B cell (primary cell): Measurements from ENCODE around the gene LMNTD1. TPM values are rescaled to one million over a fixed set of nuclear protein-coding genes. Genes with fewer than 3 reads are reported as not detected.

ENCODE experiments used
- ATAC-seq: fragments of 200-7000 bp; cut with Tn5 transposase; one replicate; pipeline ENCODE4 v1.10.0; 2021; ENCODE audit warnings: low read depth, mild to moderate bottlenecking, moderate number of reproducible peaks, moderate library complexity
- CTCF ChIA-PET: fragments of 350-600 bp; sonication (Branson Sonifier 250); formaldehyde crosslinking; loops from one replicate; lab custom pipeline; 2021; ENCODE audit warnings: antibody characterized with exemption, inconsistent platforms; lab: Charles Lee
- POLR2A ChIA-PET: fragments of 350-600 bp; sonication (Branson Sonifier 250); formaldehyde crosslinking; loops from one replicate; lab custom pipeline; 2021; ENCODE audit warnings: antibody characterized with exemption; lab: Charles Lee
- DNase-seq: peaks from one replicate; pipeline ENCODE4 v3.0.0; 2013
- H2AFZ ChIP-seq: 2 replicates; pipeline ENCODE4 v1.6.1; 2012; ENCODE audit warnings: mild to moderate bottlenecking, low read depth, low read length; ENCODE audit not compliant: insufficient read depth, poor library complexity, severe bottlenecking
- H3K27ac ChIP-seq, 2 donors: 1 replicate in 1 of 2; 2 replicates in 1 of 2; pipeline ENCODE4 v1.5.1; 2012 to 2013; ENCODE audit warnings: low read length in 2 of 2, mild to moderate bottlenecking in 2 of 2, moderate library complexity in 1 of 2
- H3K27me3 ChIP-seq, 4 experiments: fragments of 200-600 bp in 1 of 4; sonication (generic) in 1 of 4; replicated peaks in 1 of 4; 1 replicate in 2 of 4; 2 replicates in 2 of 4; pipeline versions ENCODE4 v1.6.1 to v1.7.0; 2013 to 2016; ENCODE audit warnings: low read length in 3 of 4, mild to moderate bottlenecking in 2 of 4, mixed read lengths in 1 of 4, moderate library complexity in 1 of 4; ENCODE audit not compliant: insufficient read depth in 4 of 4, control insufficient read depth in 3 of 4; ENCODE audit errors: control extremely low read depth in 1 of 4
- H3K36me3 ChIP-seq, 2 experiments: replicated peaks in 1 of 2; 1 replicate in 1 of 2; 2 replicates in 1 of 2; pipeline versions ENCODE4 v1.6.1 to v1.7.1; 2013; ENCODE audit warnings: low read length in 1 of 2; ENCODE audit not compliant: insufficient read depth in 2 of 2, control insufficient read depth in 1 of 2; ENCODE audit errors: control extremely low read depth in 1 of 2, extremely low read depth in 1 of 2
- H3K4me1 ChIP-seq, 2 donors: fragments of 200-600 bp in 1 of 2; sonication (generic) in 1 of 2; 1 replicate in 1 of 2; 2 replicates in 1 of 2; pipeline versions ENCODE4 v1.5.1 to v1.6.1; 2013 to 2017; ENCODE audit warnings: low read length in 2 of 2; ENCODE audit not compliant: control insufficient read depth in 2 of 2, insufficient read depth in 2 of 2
- H3K4me2 ChIP-seq: replicated peaks from 2 replicates; pipeline ENCODE3; 2012; ENCODE audit warnings: mild to moderate bottlenecking, low read depth, low read length; ENCODE audit not compliant: poor library complexity, severe bottlenecking
- H3K4me3 ChIP-seq, 5 experiments: fragments of 200-600 bp in 1 of 5; sonication (generic) in 1 of 5; 1 replicate in 3 of 5; 2 replicates in 2 of 5; pipeline versions ENCODE4 v1.5.1 to v1.7.0; 2011 to 2016; ENCODE audit warnings: low read length in 4 of 5, mild to moderate bottlenecking in 4 of 5, low read depth in 2 of 5, control low read depth in 1 of 5, moderate library complexity in 1 of 5; ENCODE audit not compliant: insufficient read depth in 1 of 5; ENCODE audit errors: control extremely low read depth in 1 of 5, extremely low read depth in 1 of 5
- H3K79me2 ChIP-seq: fragments of 200-600 bp; sonication (generic); one replicate; pipeline ENCODE4 v1.6.0; 2016; ENCODE audit warnings: low read length; ENCODE audit not compliant: control insufficient read depth, insufficient read depth
- H3K9ac ChIP-seq: fragments of 200-600 bp; sonication (generic); 2 replicates; pipeline ENCODE4 v1.6.1; 2017; ENCODE audit warnings: mild to moderate bottlenecking, low read length, moderate library complexity
- H3K9me3 ChIP-seq, 3 donors: one replicate each; pipeline versions ENCODE4 v1.6.1 to v1.7.1; 2013; ENCODE audit warnings: low read length in 2 of 3; ENCODE audit not compliant: control insufficient read depth in 2 of 3, insufficient read depth in 1 of 3; ENCODE audit errors: control extremely low read depth in 1 of 3
- H4K20me1 ChIP-seq: 2 replicates; pipeline ENCODE4 v1.6.0; 2012; ENCODE audit warnings: mild to moderate bottlenecking, low read length; ENCODE audit not compliant: insufficient read depth, control insufficient read depth, poor library complexity, severe bottlenecking
- H3K27ac Mint-ChIP-seq: one replicate; pipeline ENCODE4 v1.8.0; 2021; ENCODE audit warnings: mixed read lengths
- H3K27me3 Mint-ChIP-seq: one replicate; pipeline ENCODE4 v1.8.0; 2021; ENCODE audit warnings: mixed read lengths
- H3K4me1 Mint-ChIP-seq: one replicate; pipeline ENCODE4 v1.8.0; 2021; ENCODE audit warnings: mixed read lengths
- H3K4me3 Mint-ChIP-seq: one replicate; pipeline ENCODE4 v1.8.0; 2021; ENCODE audit warnings: mixed read lengths
- H3K9me3 Mint-ChIP-seq: one replicate; pipeline ENCODE4 v1.8.0; 2022; ENCODE audit warnings: mixed read lengths; ENCODE audit not compliant: insufficient read depth
- CTCF ChIP-seq: fragments of 200-600 bp; IDR thresholded peaks from one replicate; pipeline ENCODE4 v1.8.0; 2022; ENCODE audit warnings: antibody characterized with exemption, mild to moderate bottlenecking
- EZH2 ChIP-seq: IDR thresholded peaks from 2 replicates; pipeline ENCODE4 v1.6.1; 2012; ENCODE audit warnings: borderline replicate concordance, low read depth, mild to moderate bottlenecking, moderate library complexity, low read length; ENCODE audit not compliant: insufficient read depth, poor library complexity, severe bottlenecking
- WGBS: methylation state at CpG from one replicate; pipeline ENCODE4 v1.1.5; 2013; ENCODE audit warnings: missing lambda C conversion rate; ENCODE audit not compliant: insufficient coverage; 5-methylcytosine and 5-hydroxymethylcytosine counted together
- intact Hi-C: fragments of 100-400 bp; cut with micrococcal nuclease; formaldehyde crosslinking; loops from one replicate; pipeline ENCODE4 v1.10.0; 2022
- polyA plus RNA-seq: library from polyadenylated mRNA; depleted of rRNA; stranded (reverse); fragments of >200 nt; gene quantifications from 2 replicates; pipeline ENCODE4 v1.2.3, GENCODE V29; 2012
- total RNA-seq, 2 donors: library from RNA; stranded (reverse); fragments of 120-200 nt in 1 of 2; gene quantifications; 1 replicate in 1 of 2; 2 replicates in 1 of 2; pipeline versions ENCODE4 v1.2.3 to v1.2.4, GENCODE V29; 2013 to 2022

Gene LMNTD1
- total and polyA plus RNA-seq, 2 donors (not counting 1 experiment from before 2014, with no cell fraction given) = not detected

GRCh38 chr12:25591144-25591543 lies 38.1 kb upstream of the LMNTD1 start:
- Histone ChIP-seq H3K36me3 (no peaks in the 10 kb centered on the region), H3K27me3 (no peaks in the 10 kb centered on the region), H3K9ac (no peak overlapping the region), H4K20me1 (no peaks in the 10 kb centered on the region), H3K4me3 (no peak overlapping the region), H2AFZ (no peak overlapping the region), H3K9me3 (peaks cover 0 to 6% (median 0%) of the 10 kb centered on the region in 3 donors), H3K79me2 (no peaks in the 10 kb centered on the region), H3K4me2 (no peak overlapping the region), H3K27ac (no peak overlapping the region), H3K4me1 (no peaks in the 10 kb centered on the region)
- ChIA-PET POLR2A (no interaction called here), CTCF (no interaction called here)
- Mint-ChIP-seq H3K27ac (no peak overlapping the region), H3K4me3 (no peak overlapping the region), H3K27me3 (peaks cover 3% of the 10 kb centered on the region), H3K4me1 (peaks cover 4% of the 10 kb centered on the region), H3K9me3 (no peaks in the 10 kb centered on the region)
- DNase-seq = no peak
- ATAC-seq = no peak
- TF ChIP-seq CTCF (no peak), EZH2 (no peak)
- intact Hi-C loops = no loop called here

- Mint-ChIP-seq H3K27ac (no peak overlapping the region), H3K4me1 (no peaks in the 10 kb centered on the region), H3K27me3 (peaks cover 3% of the 10 kb centered on the region), H3K9me3 (no peaks in the 10 kb centered on the region), H3K4me3 (no peak overlapping the region)
- no peak overlapping the region for H3K9ac ChIP-seq
- H3K9me3 ChIP-seq = peaks cover 0 to 6% (median 0%) of the 10 kb centered on the region in 3 donors
- CTCF ChIA-PET = no interaction called here
- no peaks in the 10 kb centered on the region for H3K27me3 ChIP-seq
- H3K4me1 ChIP-seq = no peaks in the 10 kb centered on the region
- DNase-seq = no peak
- TF ChIP-seq EZH2 (no peak), CTCF (no peak)
- no peak overlapping the region for H2AFZ ChIP-seq
- ATAC-seq = no peak
- H3K79me2 ChIP-seq = no peaks in the 10 kb centered on the region
- H3K4me2 ChIP-seq = no peak overlapping the region
- intact Hi-C loops = no loop called here
- H3K27ac ChIP-seq = no peak overlapping the region
- H4K20me1 ChIP-seq = no peaks in the 10 kb centered on the region
- H3K4me3 ChIP-seq = no peak overlapping the region
- 92% methylated on average over 2 of the region's 5 CpGs for WGBS
- no peaks in the 10 kb centered on the region for H3K36me3 ChIP-seq
- POLR2A ChIA-PET = no interaction called here
These were observed 37.1 kb upstream of the LMNTD1 start for GRCh38 chr12:25590011-25590721.
